HG03439 (cell line): Measurements from ENCODE around the gene ZFAND3.

ENCODE experiments used
- ATAC-seq: cut with Tn5 transposase; IDR thresholded peaks from one replicate; pipeline ENCODE4 v1.9.1; 2021; ENCODE audit warnings: mild to moderate bottlenecking, moderate library complexity; ENCODE audit not compliant: unreplicated experiment

ZFAND3 gene, protein sequence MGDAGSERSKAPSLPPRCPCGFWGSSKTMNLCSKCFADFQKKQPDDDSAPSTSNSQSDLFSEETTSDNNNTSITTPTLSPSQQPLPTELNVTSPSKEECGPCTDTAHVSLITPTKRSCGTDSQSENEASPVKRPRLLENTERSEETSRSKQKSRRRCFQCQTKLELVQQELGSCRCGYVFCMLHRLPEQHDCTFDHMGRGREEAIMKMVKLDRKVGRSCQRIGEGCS

DNA sequence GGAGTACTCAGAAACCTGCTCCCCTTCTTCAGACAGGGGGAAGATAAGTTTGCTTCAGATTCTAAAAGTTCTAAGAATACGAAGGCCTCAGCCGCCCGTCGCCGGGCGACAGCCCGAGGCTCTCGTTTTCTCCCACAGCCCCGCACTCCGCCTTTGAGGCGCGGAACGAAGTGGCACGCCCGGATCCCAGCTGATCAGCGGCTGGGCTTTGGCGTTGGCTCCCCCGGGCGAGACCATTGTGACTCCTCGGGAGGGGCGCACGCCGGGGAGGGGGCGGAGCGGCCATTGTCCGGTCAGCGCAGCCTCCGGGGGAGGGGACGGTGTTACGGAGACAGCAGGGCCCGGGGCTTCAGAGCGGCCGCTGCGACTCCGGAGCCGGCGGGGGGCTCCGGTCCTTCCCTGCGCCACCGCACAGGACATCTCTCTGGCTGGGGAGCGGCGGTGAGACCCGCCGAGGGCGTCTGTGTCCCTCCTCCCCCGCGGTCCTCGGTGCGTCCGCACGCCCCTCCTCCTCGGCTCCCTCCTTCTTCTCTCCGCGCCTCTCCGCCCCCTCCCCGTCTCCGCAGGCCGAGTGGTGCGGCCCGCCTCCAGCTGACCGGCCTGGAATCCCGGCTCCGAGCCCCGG is at the start of gene ZFAND3:
TSS of gene ZFAND3 (plus strand) at position 551 of the 625 bp plus-strand sequence. CDS start 219 bp downstream, outside the sequence.
- peak; percentile 89 for ATAC-seq

DNA sequence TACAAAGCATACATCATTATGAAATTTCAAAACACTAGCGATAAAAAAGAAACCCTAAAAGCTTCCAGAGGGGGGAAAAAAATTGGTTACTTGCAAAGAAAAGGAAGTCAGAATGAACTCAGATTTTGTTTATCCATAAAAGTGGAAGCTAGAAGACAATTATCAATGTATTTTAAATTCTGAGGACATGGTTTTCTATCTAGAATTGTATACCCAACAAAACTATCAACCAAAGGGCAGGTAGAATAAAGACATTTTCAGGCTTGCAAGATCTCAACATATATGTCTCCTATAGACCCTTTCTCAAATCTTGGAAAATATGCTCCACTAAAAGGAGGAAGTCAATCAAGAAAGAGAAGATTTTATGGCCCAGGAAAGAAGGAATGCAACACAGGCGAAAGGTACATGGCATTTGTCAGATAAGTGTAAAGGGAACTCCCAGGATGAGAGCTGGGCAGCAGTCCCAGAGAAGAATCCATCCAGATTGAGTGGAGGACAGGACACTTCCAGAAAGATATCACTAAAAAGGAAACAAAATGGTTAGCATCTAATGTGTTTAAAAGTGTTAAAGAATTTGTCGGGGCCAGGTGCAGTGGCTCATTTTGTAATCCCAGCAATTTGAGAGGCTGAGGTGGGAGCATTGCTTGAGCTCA is 45.4 kb upstream of the ZFAND3 start:
- no peak for ATAC-seq

DNA sequence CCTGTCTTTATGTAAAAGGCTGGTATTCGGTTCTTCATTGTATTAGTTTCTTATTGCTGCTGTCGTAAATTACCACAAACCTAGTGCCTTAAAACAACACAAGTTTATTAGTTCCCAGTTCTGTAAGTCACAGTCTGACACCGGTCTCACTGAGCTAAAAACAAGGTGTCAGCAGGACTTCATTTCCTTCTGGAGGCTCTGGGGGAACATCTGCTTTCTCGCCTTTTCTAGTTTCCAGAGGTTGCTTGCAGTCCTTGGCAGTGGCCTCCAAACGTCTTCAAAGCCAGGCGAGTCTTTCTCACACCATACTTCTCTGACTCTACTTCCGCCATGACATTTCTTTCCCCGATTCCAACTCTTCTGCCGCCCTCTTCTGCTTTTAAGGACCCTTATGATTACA is 43.0 kb upstream of the ZFAND3 start:
- no peak for ATAC-seq

DNA sequence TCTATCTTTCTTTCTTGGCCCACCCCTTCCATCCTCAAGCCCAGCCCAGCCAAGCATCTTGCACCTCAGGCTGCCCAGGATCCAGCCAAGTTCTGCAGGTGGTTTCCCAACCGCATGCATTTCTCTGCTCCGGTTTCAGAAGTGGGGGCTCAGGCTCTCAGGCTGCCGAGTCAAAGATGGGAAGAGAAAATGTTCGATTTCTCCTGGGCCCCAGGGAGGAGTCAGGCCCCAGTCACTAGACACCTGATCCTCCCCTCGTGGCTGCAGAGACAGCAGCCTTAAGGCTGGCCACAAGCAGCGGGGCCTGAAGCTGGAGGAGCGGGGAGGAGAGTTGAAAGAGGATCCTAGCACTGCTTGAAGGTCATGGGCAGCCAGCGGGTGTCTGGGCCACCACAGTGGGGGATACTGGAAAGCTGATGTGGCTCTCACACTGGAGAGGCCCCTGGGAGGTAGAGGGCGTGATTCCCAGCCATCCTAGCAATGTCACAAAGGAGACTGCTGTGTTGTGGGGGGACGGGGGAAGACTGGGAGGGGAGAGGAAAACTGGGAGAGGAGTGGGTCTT is 42.2 kb upstream of the ZFAND3 start:
- ATAC-seq = no peak

DNA sequence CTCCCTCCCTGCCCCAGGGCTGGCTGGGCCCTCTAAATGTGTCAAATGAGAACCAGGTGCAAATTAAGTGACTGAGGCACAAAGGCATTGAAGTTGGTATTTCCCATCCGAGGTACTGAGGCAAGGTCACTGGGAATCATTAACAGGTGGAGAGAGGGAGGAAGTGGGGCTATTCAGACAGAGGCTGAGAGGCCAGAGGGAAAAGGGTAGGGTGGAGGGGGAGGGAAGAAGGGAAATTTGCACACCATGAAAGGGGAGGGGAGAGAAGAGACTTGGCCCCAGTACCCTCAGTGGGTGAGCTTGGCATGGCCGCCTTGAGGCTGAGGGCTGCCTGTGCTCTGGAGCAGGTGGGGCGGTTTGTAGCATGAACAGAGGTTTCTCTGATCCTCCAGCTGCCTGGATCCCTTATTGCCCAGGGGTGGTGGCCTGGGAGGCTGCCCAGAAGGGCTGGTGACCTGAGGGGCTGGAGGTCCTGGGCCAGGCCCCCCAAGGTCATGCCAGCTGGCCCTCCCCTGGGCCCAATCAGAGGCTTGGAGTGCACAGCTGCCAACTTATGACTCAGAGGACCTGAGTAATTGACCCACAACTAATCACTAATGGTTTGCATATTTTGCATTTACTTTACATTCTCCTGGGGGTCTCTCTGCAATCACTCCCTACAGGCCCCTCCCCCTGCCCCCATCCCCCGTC is 40.3 kb upstream of the ZFAND3 start:
- no peak for ATAC-seq

DNA sequence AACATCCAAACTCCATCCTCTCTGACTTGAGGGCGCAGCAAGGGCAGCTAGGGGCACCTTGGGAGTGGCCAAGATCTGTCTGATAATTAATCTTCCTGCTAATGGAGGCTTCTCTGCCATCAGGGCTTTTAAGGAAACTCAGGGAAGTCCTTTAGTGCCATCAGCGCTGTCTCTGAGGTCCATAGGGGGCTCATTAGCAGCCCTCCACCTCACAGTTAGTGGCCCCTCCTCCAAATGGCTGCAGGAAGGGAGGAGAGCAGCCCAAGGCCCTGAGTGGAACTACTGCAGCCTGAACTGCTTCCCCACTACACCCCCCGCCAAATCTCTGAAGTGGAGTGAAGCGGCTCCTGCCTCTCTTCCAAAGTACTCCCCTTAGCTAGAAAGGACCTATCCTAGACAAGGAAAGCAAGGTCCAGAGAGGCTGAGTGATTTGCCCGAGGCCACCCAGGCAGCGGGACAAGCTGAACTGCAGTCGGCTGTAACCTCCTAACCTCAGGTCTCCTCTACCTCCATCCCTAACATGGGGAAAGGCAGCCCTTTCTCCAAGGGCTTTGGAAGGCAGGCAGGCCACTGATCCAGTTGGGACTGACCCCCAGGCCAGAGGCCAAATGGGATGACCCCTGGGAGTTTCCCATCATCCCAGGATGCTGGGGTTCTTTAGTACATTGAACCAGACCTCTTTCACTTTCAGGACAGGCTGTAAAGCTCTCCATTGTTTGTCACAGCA is 39.5 kb upstream of the ZFAND3 start:
- no peak for ATAC-seq

DNA sequence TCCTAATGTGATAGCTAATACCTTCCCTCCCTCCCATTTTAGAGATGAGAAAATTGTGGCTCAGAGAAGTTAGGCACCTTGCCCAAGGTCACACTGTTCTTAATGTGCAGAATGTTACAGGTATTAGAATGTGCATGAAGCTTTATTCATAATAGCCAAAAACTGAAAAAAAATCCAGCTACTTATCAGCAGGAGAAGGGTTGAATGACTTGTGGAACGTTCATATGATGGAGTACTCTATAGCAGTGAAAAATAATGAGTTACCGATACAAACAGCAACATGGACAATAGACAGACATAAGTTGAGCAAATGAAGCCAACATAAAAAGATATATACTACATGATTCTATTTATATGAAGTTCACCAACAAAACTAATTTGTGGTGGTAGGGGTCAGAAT is 37.7 kb upstream of the ZFAND3 start:
- no peak for ATAC-seq

DNA sequence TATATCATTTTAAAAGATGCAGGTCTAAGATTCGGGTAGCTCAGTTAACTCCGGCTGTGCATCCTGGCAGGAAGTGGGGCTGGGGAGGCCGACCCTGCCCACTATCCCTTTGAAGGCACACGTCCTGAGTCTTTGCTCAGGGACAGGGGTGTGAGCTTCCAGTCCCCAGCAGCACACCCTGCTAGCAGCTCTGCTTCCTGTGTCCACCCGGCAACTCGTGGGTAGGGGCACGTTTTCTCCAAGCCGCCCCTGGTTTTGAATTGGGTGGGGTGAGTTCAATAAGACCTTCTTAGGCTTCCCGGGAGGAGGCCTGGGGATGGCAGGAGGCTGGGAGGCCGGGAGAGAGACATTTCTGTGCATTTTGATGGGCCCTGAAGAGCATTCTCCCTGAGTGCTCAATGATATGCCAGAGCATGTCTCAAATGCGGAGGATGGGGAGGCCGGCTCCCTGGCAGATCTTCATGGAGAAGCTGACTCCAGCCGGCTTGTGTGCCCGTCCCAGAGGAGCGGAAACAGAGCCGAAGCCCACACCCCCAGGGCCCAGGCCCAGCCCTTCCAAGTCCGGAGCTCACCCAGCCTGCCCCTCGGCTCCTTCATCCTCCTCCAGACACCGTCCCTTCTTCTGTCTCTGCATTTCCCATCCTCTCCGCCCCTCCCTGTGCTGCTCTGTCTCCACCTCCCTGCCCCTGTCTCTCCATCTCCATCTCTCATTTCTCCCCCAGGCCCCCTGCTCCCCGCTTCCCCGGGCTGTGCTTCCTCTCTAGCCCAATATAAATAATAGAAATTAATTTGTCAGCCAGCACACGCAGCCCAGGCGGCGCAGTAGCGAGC is 36.3 kb upstream of the ZFAND3 start:
- ATAC-seq = no peak

DNA sequence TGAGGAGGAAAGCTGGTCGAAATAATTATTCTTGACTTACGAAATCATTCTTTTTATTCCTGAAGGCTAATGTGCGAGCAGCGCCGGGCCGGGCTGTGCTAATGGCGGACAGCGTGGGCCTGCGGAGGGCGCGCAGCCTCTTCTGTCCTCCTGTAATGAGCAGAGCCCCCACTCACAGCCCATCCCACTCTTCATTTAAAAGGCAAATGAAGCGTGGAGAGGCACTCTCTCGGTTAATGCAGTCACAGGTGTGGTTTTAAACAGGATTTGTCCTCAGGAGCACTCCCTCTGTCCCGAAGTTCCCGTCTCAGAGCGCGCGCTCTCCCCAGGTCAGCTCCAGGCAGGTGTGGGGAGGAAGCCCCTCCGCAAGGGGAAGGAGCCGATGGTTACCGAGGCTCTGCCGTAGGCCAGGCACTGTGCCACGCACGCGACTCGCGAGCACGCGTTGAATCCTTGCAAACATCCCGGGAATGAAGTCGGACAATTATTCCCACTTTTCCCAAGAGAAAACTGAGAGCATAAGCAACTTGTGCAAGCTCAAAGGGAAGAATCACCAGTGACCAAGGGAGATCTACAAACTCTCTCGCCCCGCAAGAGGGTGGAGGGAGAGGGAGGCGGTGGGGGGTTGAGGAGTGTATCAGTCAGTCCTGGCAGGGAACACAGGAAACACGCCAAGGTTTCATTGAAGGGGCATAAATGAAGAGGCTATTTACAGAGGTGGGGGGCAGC is 35.5 kb upstream of the ZFAND3 start:
- ATAC-seq = no peak

DNA sequence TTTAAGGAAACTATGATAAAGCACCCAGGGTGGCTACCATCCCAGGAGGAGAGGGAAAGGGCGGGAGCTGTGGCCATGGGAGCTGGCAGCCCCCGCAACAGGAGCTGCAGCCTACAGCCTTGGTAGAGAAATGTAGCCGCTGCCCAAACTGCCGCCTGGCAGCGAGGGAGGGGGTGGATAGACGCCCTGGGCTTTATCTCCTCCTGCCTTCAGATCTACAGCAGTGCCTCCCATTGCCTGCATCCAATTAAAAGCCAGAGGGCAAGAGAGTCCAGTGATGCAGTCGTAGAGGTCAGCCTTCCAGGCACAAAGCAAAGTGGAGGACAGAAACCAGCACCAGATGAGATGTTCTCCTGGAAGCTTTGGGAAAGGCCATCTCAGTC is 35.0 kb upstream of the ZFAND3 start:
- no peak for ATAC-seq

DNA sequence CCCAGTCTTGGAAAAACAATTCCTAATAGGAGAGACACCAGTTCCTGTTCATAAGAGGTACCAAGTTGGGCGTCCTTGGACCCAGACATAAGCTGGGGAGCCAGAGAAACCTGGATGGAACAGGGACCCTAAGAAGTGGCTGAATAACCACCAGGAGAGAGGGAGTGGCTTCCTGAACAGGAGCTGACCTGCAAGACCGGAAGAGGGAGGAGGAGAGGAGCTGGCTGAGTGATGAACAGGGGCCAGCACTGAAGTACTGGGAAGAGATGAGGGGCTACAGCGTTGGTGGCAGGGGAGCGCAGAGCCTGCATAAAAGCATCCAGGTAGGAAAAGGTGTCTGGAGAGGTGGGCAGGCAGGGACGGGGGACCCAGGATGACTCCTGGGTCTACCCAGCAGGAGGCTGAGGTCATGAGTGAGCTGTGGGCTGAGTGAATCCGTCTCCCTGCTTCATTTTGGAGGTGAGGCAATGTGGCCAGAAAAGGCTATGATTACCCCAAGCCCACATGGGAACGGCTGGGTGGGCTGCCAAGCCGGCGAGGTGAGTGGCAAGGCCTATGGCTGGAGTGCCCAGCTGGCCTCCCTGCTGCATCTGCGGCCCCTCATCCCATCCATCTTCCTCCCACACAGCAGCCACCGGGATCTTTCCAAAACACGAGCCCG is 34.4 kb upstream of the ZFAND3 start:
- no peak for ATAC-seq

DNA sequence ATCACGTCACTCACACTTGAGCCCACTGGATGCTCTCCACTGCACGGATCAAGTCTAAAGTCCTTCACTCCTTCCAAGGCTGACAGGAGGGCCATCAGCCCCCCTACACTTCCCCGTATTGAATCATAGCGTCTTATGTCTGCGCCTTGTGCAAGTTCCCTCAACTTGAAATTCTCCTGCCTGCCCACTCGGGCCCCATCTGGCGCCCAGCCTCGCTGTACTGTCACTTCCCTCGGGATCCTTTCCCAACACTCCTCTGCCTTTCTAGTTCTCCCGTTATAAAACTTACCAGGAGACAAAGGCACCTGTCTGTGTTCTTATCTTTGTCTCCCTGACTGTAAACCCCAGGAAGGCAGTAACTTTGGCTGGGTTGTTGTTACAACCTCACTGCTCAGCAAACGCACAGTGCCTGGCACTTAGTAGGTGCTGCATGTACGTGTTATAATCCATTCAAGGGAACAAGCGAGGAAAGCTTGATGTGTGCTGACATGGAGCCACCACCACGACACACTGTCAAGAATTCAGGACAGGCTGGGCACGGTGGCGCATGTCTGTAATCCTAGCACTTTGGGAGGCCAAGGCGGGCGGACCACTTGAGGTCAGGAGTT is 33.8 kb upstream of the ZFAND3 start:
- ATAC-seq = no peak

DNA sequence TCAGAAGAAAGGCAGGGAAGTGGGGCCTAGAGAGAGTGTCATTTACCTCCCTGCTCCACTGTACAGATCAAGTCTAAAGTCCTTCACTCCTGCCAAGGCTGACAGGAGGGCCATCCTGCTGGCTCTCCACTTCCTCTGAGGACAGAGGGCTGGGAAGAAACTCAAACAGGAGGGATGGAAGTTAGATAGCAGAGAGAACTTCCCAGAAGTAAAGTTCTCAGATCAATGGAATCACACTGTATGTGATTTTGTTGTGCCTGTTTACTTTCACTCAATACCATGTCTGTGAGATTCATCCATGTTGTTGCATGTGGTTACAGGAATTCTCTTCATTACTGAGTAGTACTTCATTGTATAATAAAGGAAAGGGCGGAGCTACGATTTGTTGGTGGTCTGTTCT is 32.3 kb upstream of the ZFAND3 start:
- no peak for ATAC-seq

DNA sequence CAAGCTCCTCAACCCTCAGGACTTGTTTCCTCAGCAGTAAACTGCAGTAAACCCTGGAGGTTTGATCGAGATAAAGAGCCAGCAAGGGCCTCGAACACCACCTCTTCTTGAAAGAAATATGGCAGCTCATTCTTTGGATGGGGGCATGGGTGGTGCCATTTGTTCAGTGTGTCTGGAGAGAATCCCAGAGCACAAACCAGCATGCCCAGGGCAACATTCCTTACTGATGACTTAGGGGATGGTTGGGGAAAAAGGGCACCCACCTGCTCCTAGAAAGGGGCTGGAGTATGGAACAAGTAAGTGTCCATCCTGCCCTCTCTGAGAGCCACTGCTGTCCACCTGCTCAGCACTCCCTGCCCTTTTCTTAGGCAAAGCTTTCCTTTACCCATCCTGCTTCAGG is 31.3 kb upstream of the ZFAND3 start:
- no peak for ATAC-seq

DNA sequence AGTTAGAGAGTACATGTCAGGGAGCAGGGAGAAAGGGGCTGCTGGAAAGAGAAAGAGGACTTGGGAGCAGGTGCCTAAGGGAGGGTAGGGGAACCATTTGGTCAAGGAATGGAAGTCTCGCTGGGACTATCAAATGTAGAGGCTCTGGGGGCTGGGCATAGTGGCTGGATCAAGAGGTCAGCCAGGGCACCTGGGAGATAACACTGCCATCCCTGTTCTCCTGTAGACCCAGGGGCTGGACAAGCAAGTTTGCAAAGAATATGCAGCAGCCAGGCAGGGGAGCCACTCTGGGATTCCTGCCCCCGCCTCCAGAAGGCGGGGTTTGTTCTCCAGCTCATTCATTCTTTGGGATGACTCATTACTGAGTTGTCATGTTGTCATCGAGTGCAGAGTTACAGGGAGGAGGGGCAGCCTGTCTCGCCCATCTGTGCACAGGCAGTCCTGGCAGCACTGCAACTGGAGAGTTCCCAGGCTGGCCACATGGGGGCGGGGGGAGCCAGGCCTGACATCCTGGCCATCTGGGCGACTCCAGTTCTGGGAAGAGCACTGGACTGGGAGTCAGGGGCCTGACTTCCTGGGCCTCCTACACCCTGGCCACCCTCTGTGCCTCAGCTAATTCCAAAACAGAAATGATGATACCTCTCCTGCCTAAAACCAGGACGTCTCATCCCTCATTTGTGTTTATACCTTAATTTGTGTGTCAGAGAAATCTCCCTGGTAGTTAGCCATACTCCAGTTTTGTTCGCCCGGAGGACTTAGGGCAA is 28.2 kb upstream of the ZFAND3 start:
- peak; percentile 88 for ATAC-seq

DNA sequence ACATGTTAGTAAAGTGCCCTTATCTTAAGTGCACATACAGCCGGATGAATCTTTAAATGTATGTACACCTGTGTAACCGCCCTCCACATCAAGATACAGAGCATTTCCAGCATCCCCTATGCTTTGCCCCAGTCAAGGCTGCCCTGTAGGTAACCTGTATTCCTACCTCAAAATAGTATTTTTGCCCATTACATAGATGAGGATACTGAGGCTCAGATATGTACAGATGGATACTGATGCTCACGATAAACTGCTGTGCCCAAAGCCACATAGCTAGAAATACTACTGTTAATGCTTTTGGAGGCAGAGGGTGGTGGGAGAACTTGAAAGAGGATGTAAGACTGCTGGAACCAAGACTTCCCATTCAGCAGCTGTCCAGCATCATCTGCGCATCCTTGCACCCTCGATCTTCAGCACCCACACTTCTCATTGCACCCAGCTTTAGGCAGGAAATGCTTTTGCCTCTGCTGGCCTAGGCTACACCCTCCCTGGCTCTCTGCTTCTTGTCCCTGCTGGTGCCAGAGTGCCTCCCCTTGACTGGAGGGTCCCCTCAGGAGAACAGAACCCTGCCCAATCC is 27.0 kb upstream of the ZFAND3 start:
- no peak for ATAC-seq

DNA sequence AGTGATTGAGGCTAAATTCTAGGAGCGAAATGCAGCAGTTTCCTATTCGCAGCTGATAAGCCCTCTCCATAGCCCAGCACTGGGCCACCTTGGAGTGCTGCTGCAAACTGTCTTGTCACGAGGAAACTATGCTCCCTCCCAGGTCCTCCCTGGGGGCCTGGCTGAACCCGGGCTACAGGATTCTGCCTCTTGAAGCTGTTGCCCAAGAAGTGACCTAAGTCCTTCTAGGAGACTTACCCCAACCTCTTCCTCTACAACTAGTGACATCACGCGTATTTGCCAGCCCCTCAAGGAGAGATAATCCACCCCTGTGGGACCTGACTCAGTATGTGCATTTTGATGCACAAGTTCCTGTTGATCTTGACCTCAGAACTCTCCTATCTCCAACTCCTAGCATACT is 26.5 kb upstream of the ZFAND3 start:
- no peak for ATAC-seq
